Parathyroid adenoma (tissue), 2 donors: ENCODE results near the gene SFI1.

ENCODE experiments used
- H2AFZ ChIP-seq: fragments of 300-600 bp; sonication (generic); one replicate; pipeline ENCODE4 v1.7.0; 2017; ENCODE audit warnings: antibody characterized with exemption, mild to moderate bottlenecking
- H3K27ac ChIP-seq: fragments of 300-600 bp; sonication (generic); one replicate; pipeline ENCODE4 v1.7.0; 2017
- H3K27me3 ChIP-seq: fragments of 300-600 bp; sonication (generic); one replicate; pipeline ENCODE4 v1.7.0; 2017; ENCODE audit warnings: low read length; ENCODE audit not compliant: control insufficient read depth, insufficient read depth
- H3K36me3 ChIP-seq: fragments of 300-600 bp; sonication (generic); one replicate; pipeline ENCODE4 v1.7.0; 2017; ENCODE audit warnings: low read length; ENCODE audit not compliant: control insufficient read depth, insufficient read depth
- H3K4me1 ChIP-seq: fragments of 300-600 bp; sonication (generic); one replicate; pipeline ENCODE4 v1.7.0; 2017; ENCODE audit warnings: control low read depth
- H3K4me2 ChIP-seq: fragments of 300-600 bp; sonication (generic); one replicate; pipeline ENCODE4 v1.7.0; 2017; ENCODE audit warnings: low read length
- H3K4me3 ChIP-seq: fragments of 300-600 bp; sonication (generic); one replicate; pipeline ENCODE4 v1.7.0; 2017; ENCODE audit warnings: low read depth, low read length
- H3K79me2 ChIP-seq: fragments of 300-600 bp; sonication (generic); one replicate; pipeline ENCODE4 v1.7.0; 2017; ENCODE audit warnings: control low read depth
- H3K9ac ChIP-seq: fragments of 300-600 bp; sonication (generic); one replicate; pipeline ENCODE4 v1.7.0; 2017; ENCODE audit warnings: mild to moderate bottlenecking
- H3K9me3 ChIP-seq: fragments of 300-600 bp; sonication (generic); one replicate; pipeline ENCODE4 v1.7.0; 2017; ENCODE audit warnings: low read length; ENCODE audit not compliant: control insufficient read depth
- CTCF ChIP-seq: fragments of 300-600 bp; sonication (generic); IDR thresholded peaks from one replicate; pipeline ENCODE4 v1.7.0; 2017; ENCODE audit warnings: antibody characterized with exemption, mild to moderate bottlenecking
- donor health status: primary hyperparathyroidism.

The SFI1 gene

GRCh38 chr22:31496007-31496734 is at the start of gene SFI1:
TSS of gene SFI1 (plus strand) at chr22:31496536. CDS start at chr22:31508285, 11,749 bp downstream.
- Histone ChIP-seq H3K4me2 (peak within 1 kb of the TSS; percentile 94), H3K4me3 (peak within 1 kb of the TSS; percentile 88), H3K9me3 (no peaks in the 10 kb centered on the region), H2AFZ (peak within 1 kb of the TSS; percentile 88), H3K27me3 (no peaks in the 10 kb centered on the region), H3K27ac (peak within 1 kb of the TSS; percentile 75), H3K36me3 (no peaks in the 10 kb centered on the region), H3K9ac (no peak within 1 kb of the TSS), H3K4me1 (no peaks in the 10 kb centered on the region), H3K79me2 (no peaks in the 10 kb centered on the region)
- TF ChIP-seq CTCF = peak; percentile 18

GRCh38 chr22:31446767-31447166 is 49.6 kb upstream of the SFI1 start:
- H3K9me3 ChIP-seq = no peaks in the 10 kb centered on the region
- H3K4me2 ChIP-seq = peak overlapping the region; percentile 7
- no peak overlapping the region for H2AFZ ChIP-seq
- H3K27me3 ChIP-seq = no peaks in the 10 kb centered on the region
- no peak for TF ChIP-seq CTCF
- H3K9ac ChIP-seq = no peak overlapping the region
- no peaks in the 10 kb centered on the region for H3K79me2 ChIP-seq
- no peak overlapping the region for H3K4me3 ChIP-seq
- H3K36me3 ChIP-seq = no peaks in the 10 kb centered on the region
- no peak overlapping the region for H3K27ac ChIP-seq
- H3K4me1 ChIP-seq = peaks cover 10% of the 10 kb centered on the region

GRCh38 chr22:31447337-31447736 is 49.0 kb upstream of the SFI1 start:
- Histone ChIP-seq H3K9ac (no peak overlapping the region), H3K27ac (no peak overlapping the region)

GRCh38 chr22:31448382-31448781 is 48.0 kb upstream of the SFI1 start:
- no peak overlapping the region for H3K27ac ChIP-seq
- H3K4me3 ChIP-seq = no peak overlapping the region
- peaks cover 7% of the 10 kb centered on the region for H3K4me1 ChIP-seq
- H3K27me3 ChIP-seq = no peaks in the 10 kb centered on the region
- no peaks in the 10 kb centered on the region for H3K79me2 ChIP-seq
- no peak overlapping the region for H3K9ac ChIP-seq
- no peak overlapping the region for H3K4me2 ChIP-seq
- no peak for TF ChIP-seq CTCF
- H2AFZ ChIP-seq = no peak overlapping the region
- H3K9me3 ChIP-seq = no peaks in the 10 kb centered on the region
- no peaks in the 10 kb centered on the region for H3K36me3 ChIP-seq

More at GRCh38 chr22:31447337-31447736, 49.0 kb upstream of the SFI1 start:
- Histone ChIP-seq H3K36me3 (no peaks in the 10 kb centered on the region), H3K4me1 (peaks cover 10% of the 10 kb centered on the region), H3K4me2 (peak overlapping the region; percentile 7), H3K27me3 (no peaks in the 10 kb centered on the region), H3K4me3 (no peak overlapping the region), H3K79me2 (no peaks in the 10 kb centered on the region), H3K9me3 (no peaks in the 10 kb centered on the region), H2AFZ (no peak overlapping the region)
- no peak for TF ChIP-seq CTCF

- peaks cover 2% of the 10 kb centered on the region for H3K4me1 ChIP-seq
These were observed 46.8 kb upstream of the SFI1 start for GRCh38 chr22:31449506-31449905.

More at GRCh38 chr22:31449506-31449905, 46.8 kb upstream of the SFI1 start:
- no peak for TF ChIP-seq CTCF
- H3K4me3 ChIP-seq = no peak overlapping the region
- no peaks in the 10 kb centered on the region for H3K79me2 ChIP-seq
- no peak overlapping the region for H3K27ac ChIP-seq
- no peak overlapping the region for H3K9ac ChIP-seq
- no peaks in the 10 kb centered on the region for H3K36me3 ChIP-seq
- no peak overlapping the region for H2AFZ ChIP-seq
- H3K4me2 ChIP-seq = no peak overlapping the region
- no peaks in the 10 kb centered on the region for H3K27me3 ChIP-seq
- no peaks in the 10 kb centered on the region for H3K9me3 ChIP-seq
